Keratinocyte (primary cell): ENCODE results near the gene UBE2R2. TPM values are rescaled to one million over a fixed set of nuclear protein-coding genes. Genes with fewer than 3 reads are reported as not detected.

ENCODE experiments used
- DNase-seq: peaks from one replicate; pipeline ENCODE4 v3.0.0-alpha.2; 2011; ENCODE audit warnings: low read depth, missing footprints, low spot score
- FAIRE-seq: peaks from 2 replicates; lab custom pipeline; 2011; peaks lifted over from hg19 to GRCh38; lab: Jason Lieb, UNC
- H2AFZ ChIP-seq: 2 replicates; pipeline ENCODE4 v1.6.0; 2012; ENCODE audit warnings: low read length, control low read depth, inconsistent platforms; ENCODE audit not compliant: control insufficient read depth
- H3K27ac ChIP-seq: 2 replicates; pipeline ENCODE4 v1.5.1; 2011; ENCODE audit warnings: low read length; ENCODE audit not compliant: control insufficient read depth, insufficient read depth
- H3K27me3 ChIP-seq: 3 replicates; pipeline ENCODE4 v1.6.0; 2011; ENCODE audit warnings: low read length; ENCODE audit not compliant: control insufficient read depth, insufficient read depth; ENCODE audit errors: extremely low read depth
- H3K36me3 ChIP-seq, 2 experiments: 2 replicates in 1 of 2; 3 replicates in 1 of 2; pipeline ENCODE4 v1.5.1; 2011; ENCODE audit warnings: low read length in 2 of 2, mild to moderate bottlenecking in 1 of 2; ENCODE audit not compliant: control insufficient read depth in 2 of 2, insufficient read depth in 2 of 2; ENCODE audit errors: extremely low read depth in 1 of 2
- H3K4me1 ChIP-seq: 3 replicates; pipeline ENCODE4 v1.5.1; 2011; ENCODE audit warnings: low read length; ENCODE audit not compliant: control insufficient read depth, insufficient read depth; ENCODE audit errors: extremely low read depth
- H3K4me2 ChIP-seq: 3 replicates; pipeline ENCODE4 v1.6.0; 2011; ENCODE audit warnings: low read depth, low read length; ENCODE audit not compliant: control insufficient read depth, insufficient read depth; ENCODE audit errors: extremely low read depth
- H3K4me3 ChIP-seq, 3 experiments: fragments of 200-600 bp in 1 of 3; sonication (generic) in 1 of 3; 2 replicates in 2 of 3; 3 replicates in 1 of 3; pipeline ENCODE4 v1.5.1; 2011 to 2016; ENCODE audit warnings: low read length in 3 of 3, mild to moderate bottlenecking in 3 of 3, control low read depth in 2 of 3, inconsistent platforms in 1 of 3, low read depth in 1 of 3, mixed read lengths in 1 of 3, mixed run types in 1 of 3, moderate library complexity in 1 of 3; ENCODE audit not compliant: control insufficient read depth in 2 of 3, insufficient read depth in 2 of 3; ENCODE audit errors: extremely low read depth in 1 of 3
- H3K79me2 ChIP-seq: 2 replicates; pipeline ENCODE4 v1.6.0; 2012; ENCODE audit warnings: low read length; ENCODE audit not compliant: control insufficient read depth, insufficient read depth
- H3K9ac ChIP-seq: 3 replicates; pipeline ENCODE4 v1.6.0; 2011; ENCODE audit warnings: low read length; ENCODE audit not compliant: control insufficient read depth, insufficient read depth; ENCODE audit errors: extremely low read depth
- H3K9me1 ChIP-seq: 3 replicates; pipeline ENCODE4 v1.6.0; 2011; ENCODE audit warnings: low read length; ENCODE audit not compliant: control insufficient read depth, insufficient read depth; ENCODE audit errors: extremely low read depth
- H3K9me3 ChIP-seq: 2 replicates; pipeline ENCODE4 v1.5.1; 2012; ENCODE audit warnings: low read depth, low read length; ENCODE audit not compliant: control insufficient read depth
- H4K20me1 ChIP-seq: 3 replicates; pipeline ENCODE4 v1.6.0; 2011; ENCODE audit warnings: low read length; ENCODE audit not compliant: control insufficient read depth, insufficient read depth; ENCODE audit errors: extremely low read depth
- CTCF ChIP-seq, 3 experiments: IDR thresholded peaks in 1 of 3; conservative IDR thresholded peaks in 1 of 3; optimal IDR thresholded peaks in 1 of 3; 2 replicates in 2 of 3; 3 replicates in 1 of 3; pipeline versions ENCODE3 to v1.5.1; 2011; ENCODE audit warnings: low read length in 3 of 3, mild to moderate bottlenecking in 3 of 3, moderate library complexity in 2 of 3, control low read depth in 1 of 3, inconsistent platforms in 1 of 3; ENCODE audit not compliant: insufficient read depth in 2 of 3; ENCODE audit errors: extremely low read depth in 1 of 3
- EZH2 ChIP-seq: IDR thresholded peaks from one replicate; pipeline ENCODE4 v1.6.1; 2012; ENCODE audit warnings: inconsistent platforms, mild to moderate bottlenecking, low read length, moderate library complexity
- dilution Hi-C: fragments of 300-500 bp; cut with MboI; formaldehyde crosslinking; loops from one replicate; pipeline ENCODE4 v1.7.0; 2020; ENCODE audit warnings: low sequenced_read_pairs; ENCODE audit not compliant: extremely low pct_ligation_motif_present
- polyA plus RNA-seq, 5 experiments: library from polyadenylated mRNA; depleted of rRNA in 3 of 5; stranded (reverse) in 3 of 5; stranded (forward) in 1 of 5; unstranded in 1 of 5; fragments of >200 nt; gene quantifications; 1 replicate in 1 of 5; 2 replicates in 3 of 5; 3 replicates in 1 of 5; pipeline versions ENCODE4 v1.2.1 to v1.2.3, GENCODE V29; 2011 to 2012; ENCODE audit warnings: missing spikeins in 2 of 5, low read depth in 1 of 5, low replicate concordance in 1 of 5

UBE2R2 gene
- polyA plus RNA-seq, 1 donor (not counting 4 experiments of a cell fraction or from before 2014, with no cell fraction given), result 20.5 TPM

GRCh38 chr9:33818847-33819500, 2.0 kb downstream of the UBE2R2 start:
- Histone ChIP-seq H3K4me1 (peaks cover 45% of the 10 kb centered on the region), H2AFZ (no peak overlapping the region), H3K36me3 (peaks cover 2 to 6% of the 10 kb centered on the region in 2 experiments), H4K20me1 (peaks cover 16% of the 10 kb centered on the region), H3K9me3 (no peaks in the 10 kb centered on the region), H3K9ac (peak overlapping the region; percentile 96), H3K27me3 (no peaks in the 10 kb centered on the region), H3K4me2 (peak overlapping the region; percentile 100), H3K4me3 (peak overlapping the region; percentile 61 to 98 (median 96)), H3K9me1 (no peaks in the 10 kb centered on the region), H3K27ac (peak overlapping the region; percentile 97), H3K79me2 (peaks cover 67% of the 10 kb centered on the region)
- no peak for FAIRE-seq
- TF ChIP-seq EZH2 (no peak), CTCF (optimal IDR thresholded peaks at IDR 0.05 in 1 of 3, IDR thresholded peaks at IDR 0.05 in 1 of 3, conservative IDR thresholded peaks at IDR 0.05 in 1 of 3; ENCODE audit: extremely low read depth in 1 of 3, insufficient read depth in 2 of 3, low read length in 3 of 3) (no peak)
- no peak for DNase-seq
- dilution Hi-C loops, result no loop called here

GRCh38 chr9:33820231-33820745, 3.3 kb downstream of the UBE2R2 start:
- Histone ChIP-seq H3K36me3 (peaks cover 2 to 7% of the 10 kb centered on the region in 2 experiments), H3K27ac (peak overlapping the region; percentile 10), H3K27me3 (no peaks in the 10 kb centered on the region), H3K9me1 (no peaks in the 10 kb centered on the region), H2AFZ (no peak overlapping the region), H3K4me1 (peaks cover 32% of the 10 kb centered on the region), H3K4me3 (peak overlapping the region in 2 of 3 experiments; percentile 24 to 61), H3K9ac (no peak overlapping the region), H3K9me3 (no peaks in the 10 kb centered on the region), H4K20me1 (peaks cover 16% of the 10 kb centered on the region), H3K4me2 (peak overlapping the region; percentile 100), H3K79me2 (peaks cover 80% of the 10 kb centered on the region)
- TF ChIP-seq EZH2 (no peak), CTCF (optimal IDR thresholded peaks at IDR 0.05 in 1 of 3, IDR thresholded peaks at IDR 0.05 in 1 of 3, conservative IDR thresholded peaks at IDR 0.05 in 1 of 3; ENCODE audit: extremely low read depth in 1 of 3, insufficient read depth in 2 of 3, low read length in 3 of 3) (no peak)
- no peak for FAIRE-seq
- no peak for DNase-seq
- dilution Hi-C loops, result no loop called here
